GM23338 (cell line): ENCODE data around the gene CRYBG1.

ENCODE experiments used
- EZH2 ChIP-seq: fragments of 200-600 bp; sonication (generic); IDR thresholded peaks from one replicate; pipeline ENCODE4 v1.8.0; 2017; ENCODE audit warnings: antibody characterized with exemption, mild to moderate bottlenecking, low read depth; ENCODE audit not compliant: unreplicated experiment
- EZH2phosphoT487 ChIP-seq: fragments of 200-600 bp; sonication (generic); IDR thresholded peaks from one replicate; pipeline ENCODE4 v1.8.1; 2018; ENCODE audit warnings: antibody characterized with exemption; ENCODE audit not compliant: unreplicated experiment
- JUNB ChIP-seq: IDR thresholded peaks from one replicate; pipeline ENCODE4 v1.6.1; 2016; ENCODE audit warnings: antibody characterized with exemption; ENCODE audit not compliant: unreplicated experiment
- NANOG ChIP-seq: IDR thresholded peaks from 2 replicates; pipeline ENCODE4 v1.6.1; 2016; ENCODE audit warnings: antibody characterized with exemption, borderline replicate concordance
- POLR2AphosphoS5 ChIP-seq: IDR thresholded peaks from 2 replicates; pipeline ENCODE4 v1.6.1; 2016; ENCODE audit warnings: antibody characterized with exemption, low read depth
- STAT1 ChIP-seq: IDR thresholded peaks from one replicate; pipeline ENCODE4 v1.6.1; 2016; ENCODE audit warnings: antibody characterized with exemption; ENCODE audit not compliant: unreplicated experiment
- TF ChIP-seq, protein P1 (sequence below), 2 experiments: fragments of 200-600 bp in 1 of 2; sonication (generic) in 1 of 2; conservative IDR thresholded peaks; 2 replicates each; pipeline versions ENCODE4 v1.5.1 to v1.6.1; 2016 to 2017; ENCODE audit warnings: antibody characterized with exemption in 2 of 2, low read depth in 2 of 2, mild to moderate bottlenecking in 2 of 2, moderate library complexity in 1 of 2
- TF ChIP-seq, protein P2 (sequence below): IDR thresholded peaks from one replicate; pipeline ENCODE4 v1.6.1; 2018; ENCODE audit warnings: antibody characterized with exemption; ENCODE audit not compliant: unreplicated experiment

DNA sequence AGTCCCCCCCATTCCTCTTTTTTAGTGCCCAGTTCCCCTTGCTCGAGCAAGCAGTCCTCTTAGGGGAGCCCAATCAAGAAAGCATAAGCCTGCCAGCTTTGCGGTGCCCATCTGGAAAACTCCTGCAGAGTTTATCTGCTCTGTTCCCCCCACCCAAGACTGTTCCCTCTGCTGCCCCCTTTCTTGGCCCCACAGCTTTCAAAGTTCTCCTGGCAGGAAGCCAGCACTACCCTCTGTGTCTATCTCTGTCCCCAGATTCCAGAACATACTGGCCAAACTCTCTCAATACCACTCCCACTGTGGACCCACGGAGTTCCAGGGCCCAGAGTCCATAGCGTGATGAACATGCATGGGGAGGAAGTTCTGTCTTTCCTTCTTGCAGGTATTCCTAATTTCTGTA, 55.4 kb downstream of the CRYBG1 start:
- TF ChIP-seq, protein P1, sequence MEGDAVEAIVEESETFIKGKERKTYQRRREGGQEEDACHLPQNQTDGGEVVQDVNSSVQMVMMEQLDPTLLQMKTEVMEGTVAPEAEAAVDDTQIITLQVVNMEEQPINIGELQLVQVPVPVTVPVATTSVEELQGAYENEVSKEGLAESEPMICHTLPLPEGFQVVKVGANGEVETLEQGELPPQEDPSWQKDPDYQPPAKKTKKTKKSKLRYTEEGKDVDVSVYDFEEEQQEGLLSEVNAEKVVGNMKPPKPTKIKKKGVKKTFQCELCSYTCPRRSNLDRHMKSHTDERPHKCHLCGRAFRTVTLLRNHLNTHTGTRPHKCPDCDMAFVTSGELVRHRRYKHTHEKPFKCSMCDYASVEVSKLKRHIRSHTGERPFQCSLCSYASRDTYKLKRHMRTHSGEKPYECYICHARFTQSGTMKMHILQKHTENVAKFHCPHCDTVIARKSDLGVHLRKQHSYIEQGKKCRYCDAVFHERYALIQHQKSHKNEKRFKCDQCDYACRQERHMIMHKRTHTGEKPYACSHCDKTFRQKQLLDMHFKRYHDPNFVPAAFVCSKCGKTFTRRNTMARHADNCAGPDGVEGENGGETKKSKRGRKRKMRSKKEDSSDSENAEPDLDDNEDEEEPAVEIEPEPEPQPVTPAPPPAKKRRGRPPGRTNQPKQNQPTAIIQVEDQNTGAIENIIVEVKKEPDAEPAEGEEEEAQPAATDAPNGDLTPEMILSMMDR (conservative IDR thresholded peaks at IDR 0.05; ENCODE audit: low read depth in 2 of 2) = no peak
- TF ChIP-seq EZH2 = no peak
- no peak for TF ChIP-seq EZH2phosphoT487
- no peak for TF ChIP-seq JUNB
- TF ChIP-seq POLR2AphosphoS5 = no peak
- TF ChIP-seq, protein P2, sequence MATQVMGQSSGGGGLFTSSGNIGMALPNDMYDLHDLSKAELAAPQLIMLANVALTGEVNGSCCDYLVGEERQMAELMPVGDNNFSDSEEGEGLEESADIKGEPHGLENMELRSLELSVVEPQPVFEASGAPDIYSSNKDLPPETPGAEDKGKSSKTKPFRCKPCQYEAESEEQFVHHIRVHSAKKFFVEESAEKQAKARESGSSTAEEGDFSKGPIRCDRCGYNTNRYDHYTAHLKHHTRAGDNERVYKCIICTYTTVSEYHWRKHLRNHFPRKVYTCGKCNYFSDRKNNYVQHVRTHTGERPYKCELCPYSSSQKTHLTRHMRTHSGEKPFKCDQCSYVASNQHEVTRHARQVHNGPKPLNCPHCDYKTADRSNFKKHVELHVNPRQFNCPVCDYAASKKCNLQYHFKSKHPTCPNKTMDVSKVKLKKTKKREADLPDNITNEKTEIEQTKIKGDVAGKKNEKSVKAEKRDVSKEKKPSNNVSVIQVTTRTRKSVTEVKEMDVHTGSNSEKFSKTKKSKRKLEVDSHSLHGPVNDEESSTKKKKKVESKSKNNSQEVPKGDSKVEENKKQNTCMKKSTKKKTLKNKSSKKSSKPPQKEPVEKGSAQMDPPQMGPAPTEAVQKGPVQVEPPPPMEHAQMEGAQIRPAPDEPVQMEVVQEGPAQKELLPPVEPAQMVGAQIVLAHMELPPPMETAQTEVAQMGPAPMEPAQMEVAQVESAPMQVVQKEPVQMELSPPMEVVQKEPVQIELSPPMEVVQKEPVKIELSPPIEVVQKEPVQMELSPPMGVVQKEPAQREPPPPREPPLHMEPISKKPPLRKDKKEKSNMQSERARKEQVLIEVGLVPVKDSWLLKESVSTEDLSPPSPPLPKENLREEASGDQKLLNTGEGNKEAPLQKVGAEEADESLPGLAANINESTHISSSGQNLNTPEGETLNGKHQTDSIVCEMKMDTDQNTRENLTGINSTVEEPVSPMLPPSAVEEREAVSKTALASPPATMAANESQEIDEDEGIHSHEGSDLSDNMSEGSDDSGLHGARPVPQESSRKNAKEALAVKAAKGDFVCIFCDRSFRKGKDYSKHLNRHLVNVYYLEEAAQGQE = no peak
- TF ChIP-seq NANOG = no peak
- TF ChIP-seq STAT1 = no peak
